Activated T-cell treated with anti-CD3 and anti-CD28 coated beads for 48 hours (primary cell): ENCODE data around the gene AFG1L.
"Not testable (repeated sequence)": the region's sequence is repeated elsewhere in the genome, so short reads cannot be mapped to it uniquely, and the experiment has no call there.

Experiments
- DNase-seq: peaks from one replicate; pipeline ENCODE4 v3.0.0-alpha.2; 2020; ENCODE audit warnings: low read depth

The AFG1L gene

GRCh38 chr6:108288742-108289141 lies 6.1 kb upstream of the AFG1L start:
- DNase-seq = no peak

GRCh38 chr6:108291091-108291490 lies 3.8 kb upstream of the AFG1L start:
- DNase-seq = no peak

- not testable (repeated sequence) for DNase-seq
Observed at GRCh38 chr6:108292561-108292960, 2.3 kb upstream of the AFG1L start.

- DNase-seq = no peak
Observed at GRCh38 chr6:108293527-108294296, 1.1 kb upstream of the AFG1L start.

GRCh38 chr6:108294297-108294726 lies 542 bp upstream of the AFG1L start:
- DNase-seq = no peak

- no peak for DNase-seq
Observed at GRCh38 chr6:108295676-108296075, 822 bp downstream of the AFG1L start.

GRCh38 chr6:108302386-108302785 lies 7.5 kb downstream of the AFG1L start:
- no peak for DNase-seq

GRCh38 chr6:108304646-108305045 lies 9.8 kb downstream of the AFG1L start:
- no peak for DNase-seq

- not testable (repeated sequence) for DNase-seq
Observed at GRCh38 chr6:108308641-108309040, 13.8 kb downstream of the AFG1L start.

- no peak for DNase-seq
Observed at GRCh38 chr6:108309844-108310243, 15.0 kb downstream of the AFG1L start.

- no peak for DNase-seq
Observed at GRCh38 chr6:108312605-108313004, 17.8 kb downstream of the AFG1L start.

GRCh38 chr6:108321253-108321747 lies 26.4 kb downstream of the AFG1L start:
- DNase-seq = no peak

GRCh38 chr6:108322728-108323127 lies 27.9 kb downstream of the AFG1L start:
- DNase-seq = no peak

GRCh38 chr6:108323710-108324466 lies 29.0 kb downstream of the AFG1L start:
- no peak for DNase-seq

GRCh38 chr6:108330221-108330785 lies 35.4 kb downstream of the AFG1L start:
- DNase-seq = not testable (repeated sequence)

- no peak for DNase-seq
Observed at GRCh38 chr6:108330806-108331205, 36.0 kb downstream of the AFG1L start.

- no peak for DNase-seq
Observed at GRCh38 chr6:108331982-108332381, 37.1 kb downstream of the AFG1L start.

GRCh38 chr6:108336971-108337370 lies 42.1 kb downstream of the AFG1L start:
- no peak for DNase-seq

GRCh38 chr6:108337721-108338120 lies 42.9 kb downstream of the AFG1L start:
- no peak for DNase-seq

- DNase-seq = no peak
Observed at GRCh38 chr6:108341372-108341771, 46.5 kb downstream of the AFG1L start.

GRCh38 chr6:108343894-108344293 lies 49.0 kb downstream of the AFG1L start:
- DNase-seq = no peak

- no peak for DNase-seq
Observed at GRCh38 chr6:108348655-108349349, 53.9 kb downstream of the AFG1L start.
